T-helper 2 cell treated with Interferon-gamma antibody and Interleukin-4, amounts not matched to agents 5 μg/mL and 100 μg/mL, for 36 hours (primary cell): Measurements from ENCODE around the gene DIP2C.

Experiments used
- DNase-seq: peaks from one replicate; pipeline ENCODE4 v3.0.0; 2021; ENCODE audit warnings: low spot score
- H3K27ac Mint-ChIP-seq: one replicate; pipeline ENCODE4 v1.8.0; 2021; ENCODE audit warnings: mild to moderate bottlenecking, mixed read lengths
- H3K27me3 Mint-ChIP-seq: one replicate; pipeline ENCODE4 v1.8.0; 2021; ENCODE audit warnings: low read depth, mixed read lengths
- H3K36me3 Mint-ChIP-seq: one replicate; pipeline ENCODE4 v1.8.0; 2021; ENCODE audit warnings: low read depth, mixed read lengths
- H3K4me1 Mint-ChIP-seq: one replicate; pipeline ENCODE4 v1.8.0; 2021; ENCODE audit warnings: low read depth, mixed read lengths
- H3K4me3 Mint-ChIP-seq: one replicate; pipeline ENCODE4 v1.8.0; 2022; ENCODE audit warnings: mild to moderate bottlenecking, moderate library complexity, mixed read lengths
- H3K9me3 Mint-ChIP-seq: one replicate; pipeline ENCODE4 v1.8.0; 2021; ENCODE audit warnings: mixed read lengths

The DIP2C gene

DNA sequence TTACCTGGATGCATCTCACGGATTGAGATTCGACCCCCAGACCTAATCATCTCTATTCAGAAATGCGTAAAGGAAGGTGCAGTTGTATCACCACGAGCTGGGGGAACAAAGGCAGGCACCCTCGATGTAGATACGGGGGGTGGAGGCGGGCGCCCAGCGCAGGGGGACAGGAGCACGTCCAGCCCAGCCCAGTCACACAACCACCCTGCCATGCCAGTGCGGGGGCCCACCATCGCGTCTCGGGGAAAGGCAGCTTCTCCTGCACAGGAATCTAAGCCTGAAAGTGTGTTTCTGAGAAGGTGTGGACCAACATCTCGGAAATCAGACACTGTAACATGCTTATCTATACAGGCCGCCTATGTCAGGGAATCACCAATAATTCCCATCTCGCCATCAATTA, 131.1 kb downstream of the DIP2C start:
- Mint-ChIP-seq H3K9me3 (no peaks in the 10 kb centered on the region), H3K4me1 (no peaks in the 10 kb centered on the region), H3K4me3 (no peak overlapping the region), H3K36me3 (no peaks in the 10 kb centered on the region), H3K27ac (no peak overlapping the region), H3K27me3 (peaks cover 6% of the 10 kb centered on the region)
- no peak for DNase-seq

DNA sequence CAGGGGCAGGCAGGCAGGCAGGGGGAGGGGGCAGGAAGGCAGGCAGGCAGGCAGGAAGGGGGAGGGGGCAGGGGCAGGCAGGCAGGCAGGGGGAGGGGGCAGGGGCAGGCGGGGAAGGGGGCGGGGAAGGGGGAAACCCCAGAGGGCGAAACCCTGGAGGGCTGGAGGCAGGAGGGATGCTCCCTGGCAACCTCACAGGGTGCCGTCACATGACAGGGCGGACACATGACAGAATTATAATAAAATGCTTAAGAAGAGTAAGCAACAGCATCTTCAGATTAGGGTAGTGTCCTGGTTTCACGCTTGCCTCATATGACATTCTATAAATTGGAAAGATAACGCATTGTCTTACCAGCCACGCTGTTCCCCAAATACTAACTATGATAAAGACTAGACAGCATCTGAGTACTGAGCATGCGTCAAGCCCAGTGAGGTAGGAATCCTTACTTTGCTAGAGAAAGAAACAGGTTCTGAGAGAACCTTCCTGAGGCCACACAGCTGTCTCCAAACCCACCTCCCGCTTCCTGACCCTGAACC, 131.6 kb downstream of the DIP2C start:
- Mint-ChIP-seq H3K4me3 (no peak overlapping the region), H3K4me1 (no peaks in the 10 kb centered on the region), H3K36me3 (no peaks in the 10 kb centered on the region), H3K9me3 (no peaks in the 10 kb centered on the region), H3K27ac (no peak overlapping the region), H3K27me3 (peaks cover 6% of the 10 kb centered on the region)
- no peak for DNase-seq

DNA sequence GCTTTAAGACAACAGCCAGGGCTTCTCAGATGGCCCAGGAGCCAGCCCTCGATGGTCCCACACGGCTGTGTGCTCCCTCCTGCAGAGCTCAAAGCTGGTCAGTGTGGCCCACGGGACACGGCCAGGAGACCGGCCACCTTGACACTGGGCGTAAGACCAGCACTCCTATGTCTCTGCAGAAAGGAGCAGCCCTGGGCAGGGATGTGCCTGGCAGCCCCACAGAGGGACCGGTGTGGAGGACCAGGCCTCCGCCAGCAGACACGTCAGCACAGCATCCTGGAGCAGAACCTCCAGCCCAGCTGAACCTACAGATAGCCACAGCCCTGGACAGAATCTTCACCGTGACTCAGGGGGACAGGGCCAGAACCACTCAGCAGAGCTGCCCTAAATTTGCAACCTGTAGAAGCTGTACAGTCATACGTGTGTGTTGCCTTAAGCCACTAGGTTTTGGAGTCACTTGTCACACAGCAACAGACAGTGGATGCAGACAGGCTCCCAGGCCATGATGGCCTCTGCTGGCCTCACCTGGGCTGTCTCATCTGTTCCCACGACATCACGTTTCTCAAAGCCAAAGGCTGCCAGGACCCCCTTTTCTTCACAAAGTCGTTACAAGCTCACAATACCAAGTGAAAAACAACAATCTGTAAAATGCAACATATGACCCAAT, 132.4 kb downstream of the DIP2C start:
- H3K4me1 Mint-ChIP-seq, result no peaks in the 10 kb centered on the region
- no peaks in the 10 kb centered on the region for H3K9me3 Mint-ChIP-seq
- H3K4me3 Mint-ChIP-seq, result no peak overlapping the region
- DNase-seq, result no peak
- H3K27ac Mint-ChIP-seq, result no peak overlapping the region
- no peaks in the 10 kb centered on the region for H3K36me3 Mint-ChIP-seq
- H3K27me3 Mint-ChIP-seq, result peaks cover 6% of the 10 kb centered on the region

DNA sequence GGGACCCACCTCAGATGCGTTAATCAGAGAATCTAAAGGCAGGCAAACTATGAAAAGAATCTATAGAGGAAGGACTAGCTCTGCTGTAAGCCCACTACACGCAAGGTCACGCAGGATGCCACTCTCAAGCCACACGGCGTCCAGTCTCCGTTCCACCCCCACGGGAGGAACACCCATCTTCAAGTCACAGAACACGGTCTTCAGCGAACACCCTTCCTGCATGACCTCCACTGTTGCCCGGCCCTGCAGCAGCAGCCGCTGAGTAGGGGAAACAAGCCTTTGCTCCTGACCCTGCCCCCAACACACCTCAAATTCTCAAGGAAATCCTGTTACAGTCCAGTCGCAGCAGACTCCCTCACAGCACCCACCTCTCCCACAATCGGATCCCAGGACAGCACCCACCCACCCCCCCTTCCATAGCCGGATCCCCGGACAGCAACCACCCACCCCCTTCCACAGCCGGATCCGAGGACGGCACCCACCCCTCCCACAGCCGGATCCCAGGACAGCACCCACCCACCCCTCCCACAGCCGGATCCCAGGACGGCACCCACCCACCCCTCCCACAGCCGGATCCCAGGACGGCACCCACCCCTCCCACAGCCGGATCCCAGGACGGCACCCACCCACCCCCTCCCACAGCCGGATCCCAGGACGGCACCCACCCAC, 133.7 kb downstream of the DIP2C start:
- peaks cover 6% of the 10 kb centered on the region for H3K27me3 Mint-ChIP-seq
- no peaks in the 10 kb centered on the region for H3K36me3 Mint-ChIP-seq
- H3K4me1 Mint-ChIP-seq, result no peaks in the 10 kb centered on the region
- no peak overlapping the region for H3K4me3 Mint-ChIP-seq
- no peak overlapping the region for H3K27ac Mint-ChIP-seq
- no peak for DNase-seq
- H3K9me3 Mint-ChIP-seq, result no peaks in the 10 kb centered on the region

DNA sequence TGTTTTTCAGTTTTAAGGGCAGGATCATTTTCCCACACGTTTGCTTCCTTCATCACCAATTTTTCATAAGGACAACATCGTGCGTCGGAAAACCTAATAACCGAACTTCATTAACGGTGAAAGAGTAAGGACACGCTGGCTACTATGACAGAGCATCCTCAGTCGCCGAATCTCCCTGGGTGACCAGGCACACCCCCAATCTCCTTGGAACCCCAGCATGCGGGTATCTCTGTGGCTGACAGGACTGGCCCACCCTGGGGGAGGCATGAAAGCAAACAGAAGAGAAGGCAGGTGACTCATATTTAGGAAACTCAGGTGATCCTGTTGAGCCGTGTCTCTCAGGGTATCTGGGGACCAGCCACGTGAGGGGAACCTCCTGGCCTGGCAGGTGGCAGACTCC, 134.2 kb downstream of the DIP2C start:
- Mint-ChIP-seq H3K27me3 (peaks cover 6% of the 10 kb centered on the region), H3K4me3 (no peak overlapping the region), H3K27ac (no peak overlapping the region), H3K4me1 (no peaks in the 10 kb centered on the region), H3K36me3 (no peaks in the 10 kb centered on the region), H3K9me3 (no peaks in the 10 kb centered on the region)
- no peak for DNase-seq

DNA sequence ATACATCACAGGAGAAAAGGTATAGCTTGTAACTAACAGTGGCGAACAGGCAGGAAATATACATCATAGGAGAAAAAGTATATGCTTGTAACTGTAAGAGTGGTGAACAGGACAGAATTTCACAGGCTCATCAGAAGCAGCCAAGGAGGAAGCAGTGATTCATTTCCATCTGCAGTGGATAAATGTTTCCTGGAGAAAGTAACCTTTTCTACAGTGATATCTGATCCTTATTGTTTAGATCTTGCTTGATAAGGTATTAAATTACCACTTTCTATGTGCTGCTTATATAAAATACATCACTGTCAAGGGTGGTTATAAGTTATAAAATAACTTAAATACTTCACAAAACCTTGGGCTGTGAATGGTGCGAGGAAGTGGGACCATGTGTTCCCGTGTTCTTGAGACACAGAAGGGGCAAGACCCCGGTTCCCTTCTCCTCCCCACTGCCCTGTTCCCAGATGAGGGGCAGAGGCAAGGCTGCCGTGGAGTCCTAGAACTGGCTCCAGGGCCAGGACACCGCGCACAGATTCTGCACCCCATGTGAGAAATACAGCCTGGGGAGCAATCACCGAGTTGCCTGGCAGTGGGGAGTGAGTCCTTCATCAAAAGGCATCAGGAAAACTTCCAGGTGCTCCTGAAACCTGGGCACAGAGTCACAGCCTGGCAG, 135.2 kb downstream of the DIP2C start:
- peaks cover 6% of the 10 kb centered on the region for H3K27me3 Mint-ChIP-seq
- H3K27ac Mint-ChIP-seq, result no peak overlapping the region
- H3K4me3 Mint-ChIP-seq, result no peak overlapping the region
- DNase-seq, result no peak
- H3K4me1 Mint-ChIP-seq, result no peaks in the 10 kb centered on the region
- H3K9me3 Mint-ChIP-seq, result no peaks in the 10 kb centered on the region
- H3K36me3 Mint-ChIP-seq, result no peaks in the 10 kb centered on the region

DNA sequence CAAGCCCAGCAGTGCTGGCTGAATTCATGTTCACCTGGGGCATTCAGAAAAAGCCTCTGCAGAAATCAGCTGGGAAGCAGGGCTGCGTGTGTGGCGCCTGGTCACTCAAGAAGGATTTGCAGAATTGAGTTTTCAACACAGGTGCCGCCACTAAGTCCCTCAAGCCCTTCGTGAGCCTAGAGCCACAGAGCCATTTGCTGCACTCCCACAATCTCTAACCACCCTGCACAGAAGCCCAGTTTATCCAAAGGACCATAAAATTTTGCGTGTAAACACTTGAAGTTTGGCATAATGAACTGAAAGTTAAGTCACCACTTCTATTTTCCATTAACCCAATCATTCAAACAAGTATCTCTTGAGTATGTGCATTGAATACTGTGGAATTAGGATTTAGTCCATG, 136.2 kb downstream of the DIP2C start:
- H3K27ac Mint-ChIP-seq, result no peak overlapping the region
- no peak overlapping the region for H3K4me3 Mint-ChIP-seq
- DNase-seq, result no peak
- H3K4me1 Mint-ChIP-seq, result no peaks in the 10 kb centered on the region
- H3K27me3 Mint-ChIP-seq, result peaks cover 6% of the 10 kb centered on the region
- H3K9me3 Mint-ChIP-seq, result no peaks in the 10 kb centered on the region
- no peaks in the 10 kb centered on the region for H3K36me3 Mint-ChIP-seq

DNA sequence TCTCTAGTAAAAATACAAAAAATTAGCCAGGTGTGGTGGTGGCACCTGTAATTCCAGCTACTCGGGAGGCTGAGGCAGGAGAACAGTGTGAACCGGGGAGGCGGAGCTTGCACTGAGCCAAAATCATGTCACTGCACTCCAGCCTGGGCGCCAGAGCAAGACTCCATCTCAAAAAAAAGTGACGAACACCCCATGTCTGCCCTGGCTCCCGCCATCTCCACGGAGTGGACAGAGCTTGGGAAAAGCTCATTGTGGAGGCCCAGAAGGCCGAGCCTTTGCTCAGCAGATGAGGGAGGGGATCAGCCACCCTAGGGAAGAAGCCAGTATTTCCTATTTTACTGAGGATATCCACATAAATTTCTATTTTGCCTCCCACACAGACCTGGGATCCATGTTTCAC, 136.8 kb downstream of the DIP2C start:
- no peaks in the 10 kb centered on the region for H3K4me1 Mint-ChIP-seq
- H3K27me3 Mint-ChIP-seq, result peaks cover 6% of the 10 kb centered on the region
- H3K4me3 Mint-ChIP-seq, result no peak overlapping the region
- no peak for DNase-seq
- H3K27ac Mint-ChIP-seq, result no peak overlapping the region
- no peaks in the 10 kb centered on the region for H3K36me3 Mint-ChIP-seq
- no peaks in the 10 kb centered on the region for H3K9me3 Mint-ChIP-seq

DNA sequence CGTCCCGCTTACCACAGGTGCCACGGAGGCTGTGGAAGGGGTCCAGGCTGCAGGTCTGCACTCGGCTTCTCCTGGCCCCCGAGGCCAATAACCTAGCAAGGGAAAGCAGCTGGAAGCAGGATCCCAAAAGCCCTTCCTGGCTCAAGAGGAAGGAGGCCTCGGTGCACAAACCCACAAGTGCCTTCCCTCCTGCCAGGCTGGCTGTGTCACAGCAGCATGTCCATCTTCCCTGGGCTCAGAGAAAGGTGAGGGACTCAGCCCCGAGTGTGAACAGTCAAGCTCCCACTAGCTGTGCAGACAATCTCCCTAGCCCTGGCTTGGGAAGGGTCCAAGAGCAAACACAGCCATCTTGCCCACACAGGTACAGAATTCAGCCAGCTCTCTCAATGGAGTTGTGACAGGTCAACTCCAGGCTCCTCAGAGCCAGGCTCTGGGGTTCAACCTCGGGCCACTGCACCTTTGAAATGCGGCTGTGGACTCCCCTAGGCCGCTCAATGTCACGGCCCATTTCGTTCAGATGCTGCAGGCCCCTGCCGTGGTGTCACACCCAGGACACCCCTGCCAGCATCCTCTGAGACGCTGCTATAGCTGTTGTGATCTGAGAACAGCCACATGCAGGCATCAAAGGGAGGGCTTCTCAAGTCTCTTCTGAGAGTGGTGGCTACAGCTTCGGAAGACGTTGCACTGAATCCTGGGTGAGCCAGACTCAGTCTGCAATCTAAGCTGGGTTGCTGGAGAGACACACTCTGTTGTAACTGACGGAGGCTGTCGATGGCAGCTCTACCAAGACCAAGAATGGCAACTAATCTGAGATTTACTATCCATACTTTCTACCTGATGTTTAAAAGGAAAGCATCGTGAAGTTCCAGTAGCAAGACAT, 137.9 kb downstream of the DIP2C start:
- H3K27me3 Mint-ChIP-seq, result peaks cover 8% of the 10 kb centered on the region
- no peaks in the 10 kb centered on the region for H3K4me1 Mint-ChIP-seq
- no peak overlapping the region for H3K4me3 Mint-ChIP-seq
- no peaks in the 10 kb centered on the region for H3K36me3 Mint-ChIP-seq
- H3K9me3 Mint-ChIP-seq, result no peaks in the 10 kb centered on the region
- no peak overlapping the region for H3K27ac Mint-ChIP-seq
- no peak for DNase-seq

DNA sequence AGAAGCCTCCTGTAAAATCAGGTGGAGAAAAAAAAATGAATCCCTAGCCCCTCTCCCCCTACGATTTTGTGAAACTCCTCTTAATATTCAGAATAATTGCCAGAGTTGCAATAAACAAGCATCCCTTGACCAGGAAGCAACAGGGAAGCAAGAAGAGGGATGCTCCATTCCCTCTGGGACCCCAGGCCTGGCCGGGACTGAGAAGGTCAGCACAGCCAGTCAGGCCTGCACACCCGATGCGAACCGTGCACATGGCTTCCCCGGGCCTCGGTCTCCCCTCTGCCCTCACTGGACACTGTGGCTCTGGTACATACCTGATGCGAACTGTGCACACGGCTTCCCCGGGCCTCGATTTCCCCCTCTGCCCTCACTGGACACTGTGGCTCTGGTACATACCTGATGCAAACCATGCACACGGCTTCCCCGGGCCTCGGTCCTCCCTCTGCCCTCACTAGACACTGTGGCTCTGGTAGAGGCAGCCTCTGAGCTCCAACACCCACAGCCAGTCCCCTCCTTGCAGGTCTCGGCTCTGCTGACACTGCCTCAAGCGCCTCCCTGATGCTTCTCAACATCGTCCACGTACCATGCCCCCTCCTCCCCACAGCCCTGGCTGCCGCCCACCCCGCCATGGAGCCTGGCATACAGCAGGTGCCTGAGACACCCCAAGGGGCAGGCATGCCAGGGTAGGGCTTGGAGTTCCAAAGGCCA, 138.6 kb downstream of the DIP2C start:
- no peaks in the 10 kb centered on the region for H3K4me1 Mint-ChIP-seq
- H3K27ac Mint-ChIP-seq, result no peak overlapping the region
- DNase-seq, result no peak
- peaks cover 5% of the 10 kb centered on the region for H3K27me3 Mint-ChIP-seq
- H3K9me3 Mint-ChIP-seq, result no peaks in the 10 kb centered on the region
- H3K4me3 Mint-ChIP-seq, result no peak overlapping the region
- no peaks in the 10 kb centered on the region for H3K36me3 Mint-ChIP-seq

DNA sequence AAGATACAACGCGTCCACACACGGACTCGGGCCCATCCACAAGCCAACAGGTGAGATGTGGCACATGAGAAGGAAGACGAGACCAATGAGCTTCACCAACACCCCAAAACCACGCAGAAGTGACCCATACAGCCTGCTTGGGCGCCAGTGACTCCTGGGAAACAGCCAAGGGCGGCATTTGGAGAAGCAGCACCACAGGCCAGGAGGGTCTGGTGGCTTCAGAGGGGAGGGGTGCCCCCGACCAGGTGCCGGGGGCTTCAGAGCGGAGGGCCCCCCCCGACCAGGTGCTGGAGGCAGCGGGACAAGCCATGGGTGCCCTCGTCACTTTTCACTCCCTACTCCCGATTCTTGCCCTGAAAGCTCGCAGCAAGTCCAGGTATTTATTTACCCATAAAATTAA, 140.1 kb downstream of the DIP2C start:
- H3K36me3 Mint-ChIP-seq, result no peaks in the 10 kb centered on the region
- H3K9me3 Mint-ChIP-seq, result no peaks in the 10 kb centered on the region
- no peak overlapping the region for H3K4me3 Mint-ChIP-seq
- H3K27me3 Mint-ChIP-seq, result peaks cover 5% of the 10 kb centered on the region
- no peak for DNase-seq
- H3K27ac Mint-ChIP-seq, result no peak overlapping the region
- H3K4me1 Mint-ChIP-seq, result no peaks in the 10 kb centered on the region

DNA sequence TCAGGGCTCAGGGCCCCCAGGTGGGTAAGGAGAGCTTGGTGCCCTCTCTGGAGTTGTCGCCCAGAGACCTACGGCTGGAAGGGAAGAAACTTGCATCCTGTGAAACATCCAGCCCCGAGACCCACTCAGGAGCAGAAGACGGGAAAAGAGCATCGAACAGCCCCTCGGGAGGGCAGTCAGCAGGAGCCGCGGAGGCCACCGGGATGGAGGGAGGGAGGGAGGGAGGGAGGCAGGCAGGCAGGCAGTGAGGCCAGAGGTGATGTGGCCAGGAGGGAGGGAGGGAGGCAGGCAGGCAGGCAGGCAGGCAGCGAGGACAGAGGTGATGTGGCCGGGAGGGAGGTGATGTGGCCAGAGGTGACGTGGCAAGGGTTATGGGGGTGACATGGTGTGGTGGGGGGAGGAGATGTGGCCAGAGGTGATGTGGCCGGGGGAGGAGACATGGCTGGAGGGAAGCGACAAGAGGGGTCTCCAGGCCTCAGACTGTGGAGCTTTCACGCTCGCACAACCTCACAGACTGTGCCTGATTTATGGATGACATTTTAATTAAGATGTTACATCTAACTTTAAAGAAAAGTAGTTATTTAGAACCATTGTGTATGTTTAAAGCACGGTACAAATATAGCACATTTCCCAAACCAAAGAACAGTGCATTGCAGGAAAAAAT, 141.1 kb downstream of the DIP2C start:
- Mint-ChIP-seq H3K9me3 (no peaks in the 10 kb centered on the region), H3K27me3 (peaks cover 2% of the 10 kb centered on the region), H3K36me3 (no peaks in the 10 kb centered on the region), H3K4me3 (no peak overlapping the region), H3K4me1 (no peaks in the 10 kb centered on the region), H3K27ac (no peak overlapping the region)
- no peak for DNase-seq

DNA sequence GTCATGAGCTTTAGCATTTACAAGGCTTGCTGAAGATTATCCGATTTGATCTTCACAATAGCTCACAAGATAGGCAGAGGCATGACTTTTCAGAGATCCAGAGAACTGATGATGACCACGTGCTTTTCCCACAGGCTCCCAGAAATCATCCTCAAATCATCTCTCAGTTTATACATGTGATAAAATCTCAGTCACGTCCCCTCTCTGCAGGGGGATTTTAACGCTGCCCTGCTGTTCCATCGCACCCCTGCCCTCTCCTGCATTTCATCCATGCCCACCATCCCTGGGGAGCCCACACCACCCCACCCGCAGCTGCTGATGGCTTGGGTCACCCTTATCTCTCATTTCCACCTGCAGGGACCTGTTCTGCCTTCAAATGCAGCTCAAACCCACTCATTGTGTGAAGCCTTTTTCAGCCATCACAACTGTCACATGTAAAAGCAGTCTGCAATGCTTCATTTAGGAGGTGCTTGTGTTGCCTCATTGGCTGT, 141.8 kb downstream of the DIP2C start:
- Mint-ChIP-seq H3K27me3 (peaks cover 2% of the 10 kb centered on the region), H3K9me3 (no peaks in the 10 kb centered on the region), H3K4me1 (no peaks in the 10 kb centered on the region), H3K27ac (no peak overlapping the region), H3K36me3 (no peaks in the 10 kb centered on the region), H3K4me3 (no peak overlapping the region)
- no peak for DNase-seq
